ENCODE measurements around the gene ZCCHC14. TPM values are rescaled to one million over a fixed set of nuclear protein-coding genes. Genes with fewer than 3 reads are reported as not detected.

The ZCCHC14 gene
- total RNA-seq, 4 donors from 2014 or later, result 8.3 to 19.6 (median 14.7) TPM

DNA sequence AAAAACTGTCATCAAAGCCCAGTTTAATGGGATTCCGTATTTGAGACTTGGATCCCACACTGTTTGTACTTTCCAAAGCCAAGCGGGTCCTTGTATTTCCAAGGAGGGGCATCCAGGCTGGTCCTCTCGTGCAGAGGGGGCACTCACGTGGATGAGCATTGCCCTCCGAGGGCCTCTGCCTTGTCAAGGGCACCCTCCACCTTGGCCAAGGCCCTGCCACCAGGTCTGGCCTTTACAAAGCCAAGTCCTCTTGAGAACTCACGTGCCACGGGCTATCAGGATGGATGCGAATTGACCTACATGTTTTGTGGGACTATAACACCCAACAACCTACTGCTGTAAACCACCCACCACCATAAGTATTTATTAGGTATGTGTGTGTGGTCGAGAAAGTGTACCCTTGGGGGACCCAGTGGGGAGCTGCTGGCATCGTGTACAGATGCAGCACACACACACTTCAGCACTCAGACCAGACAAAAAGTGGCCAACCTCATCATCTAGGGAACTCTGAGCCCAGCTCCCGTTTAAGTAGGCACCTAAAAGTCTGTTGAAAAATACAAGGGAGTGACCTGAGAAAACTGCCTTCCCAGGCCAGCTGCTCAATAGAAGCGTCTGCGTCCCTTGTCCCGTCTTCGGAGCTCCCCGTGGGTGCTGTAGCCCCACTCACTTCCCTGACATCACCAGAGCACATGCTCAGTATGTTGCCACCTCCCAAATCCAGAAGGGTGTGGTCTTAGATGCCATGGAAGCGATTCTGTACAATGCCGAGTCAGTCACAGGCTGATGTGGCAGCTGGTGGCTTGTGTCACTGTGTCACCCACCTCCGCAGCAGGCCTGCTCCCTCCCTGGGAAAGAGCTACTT lies 87.8 kb downstream of the ZCCHC14 start:
- TF ChIP-seq, protein P1, sequence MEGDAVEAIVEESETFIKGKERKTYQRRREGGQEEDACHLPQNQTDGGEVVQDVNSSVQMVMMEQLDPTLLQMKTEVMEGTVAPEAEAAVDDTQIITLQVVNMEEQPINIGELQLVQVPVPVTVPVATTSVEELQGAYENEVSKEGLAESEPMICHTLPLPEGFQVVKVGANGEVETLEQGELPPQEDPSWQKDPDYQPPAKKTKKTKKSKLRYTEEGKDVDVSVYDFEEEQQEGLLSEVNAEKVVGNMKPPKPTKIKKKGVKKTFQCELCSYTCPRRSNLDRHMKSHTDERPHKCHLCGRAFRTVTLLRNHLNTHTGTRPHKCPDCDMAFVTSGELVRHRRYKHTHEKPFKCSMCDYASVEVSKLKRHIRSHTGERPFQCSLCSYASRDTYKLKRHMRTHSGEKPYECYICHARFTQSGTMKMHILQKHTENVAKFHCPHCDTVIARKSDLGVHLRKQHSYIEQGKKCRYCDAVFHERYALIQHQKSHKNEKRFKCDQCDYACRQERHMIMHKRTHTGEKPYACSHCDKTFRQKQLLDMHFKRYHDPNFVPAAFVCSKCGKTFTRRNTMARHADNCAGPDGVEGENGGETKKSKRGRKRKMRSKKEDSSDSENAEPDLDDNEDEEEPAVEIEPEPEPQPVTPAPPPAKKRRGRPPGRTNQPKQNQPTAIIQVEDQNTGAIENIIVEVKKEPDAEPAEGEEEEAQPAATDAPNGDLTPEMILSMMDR (IDR thresholded peaks at IDR 0.05), result no peak
- no peak for TF ChIP-seq POLR2A (IDR thresholded peaks at IDR 0.05)
- Histone ChIP-seq H3K36me3 (peaks cover 0 to 97% (median 0%) of the 10 kb centered on the region in 3 donors), H3K4me1 (peaks cover 0 to 8% (median 0%) of the 10 kb centered on the region in 3 donors), H3K27ac (no peak overlapping the region), H3K9me3 (no peaks in the 10 kb centered on the region), H3K4me3 (no peak overlapping the region), H3K27me3 (no peaks in the 10 kb centered on the region)
- WGBS, 2 donors, result 82 to 88% methylated on average over 9 to 18 of the region's 19 CpGs
- DNase-seq, result no peak
- intact Hi-C loops (cut with DNase I), result no loop called here

GRCh38 chr16:87395181-87395842 lies 97.5 kb downstream of the ZCCHC14 start:
- DNase-seq, result no peak
- intact Hi-C loops (cut with DNase I), result no loop called here
- no peaks in the 10 kb centered on the region for H3K9me3 ChIP-seq
- peaks cover 18 to 49% (median 26%) of the 10 kb centered on the region in 3 donors for H3K4me1 ChIP-seq
- H3K36me3 ChIP-seq, result peaks cover 5 to 22% (median 6%) of the 10 kb centered on the region in 3 donors
- no peaks in the 10 kb centered on the region for H3K27me3 ChIP-seq
- H3K4me3 ChIP-seq, result no peak overlapping the region
- peak overlapping the region in 1 of 4 donors; percentile 11 for H3K27ac ChIP-seq
- TF ChIP-seq POLR2A (IDR thresholded peaks at IDR 0.05), result no peak
- TF ChIP-seq, protein P1 (IDR thresholded peaks at IDR 0.05), result no peak
- WGBS, 2 donors, result 43 to 52% methylated on average over 7 of the region's 7 CpGs

- Histone ChIP-seq H3K36me3 (peaks cover 0 to 5% (median under 1%) of the 10 kb centered on the region in 3 donors), H3K4me3 (peak overlapping the region in 3 of 4 donors; percentile 73 to 94 (median 79)), H3K27ac (peak overlapping the region; percentile 91 to 100 (median 98)), H3K4me1 (peaks cover 18 to 57% (median 26%) of the 10 kb centered on the region in 3 donors), H3K9me3 (no peaks in the 10 kb centered on the region), H3K27me3 (no peaks in the 10 kb centered on the region)
- TF ChIP-seq POLR2A (IDR thresholded peaks at IDR 0.05), result no peak
- TF ChIP-seq, protein P1 (IDR thresholded peaks at IDR 0.05), result no peak
- no peak for DNase-seq
- WGBS, 2 donors, result 78 to 84% methylated on average over 6 of the region's 6 CpGs
- intact Hi-C loops (cut with DNase I), result no loop called here
These were observed 99.2 kb downstream of the ZCCHC14 start for GRCh38 chr16:87393680-87394055.

GRCh38 chr16:87392821-87393679 lies 99.8 kb downstream of the ZCCHC14 start:
- H3K27ac ChIP-seq, result peak overlapping the region; percentile 91 to 100 (median 98)
- no peak for DNase-seq
- peak overlapping the region; percentile 68 to 94 (median 76) for H3K4me3 ChIP-seq
- H3K27me3 ChIP-seq, result no peaks in the 10 kb centered on the region
- no peaks in the 10 kb centered on the region for H3K36me3 ChIP-seq
- no peaks in the 10 kb centered on the region for H3K9me3 ChIP-seq
- 1% methylated on average over 9 to 15 of the region's 53 CpGs for WGBS, 2 donors
- intact Hi-C loops (cut with DNase I), result no loop called here
- peaks cover 18 to 61% (median 26%) of the 10 kb centered on the region in 3 donors for H3K4me1 ChIP-seq
- peak in 1 of 4 donors; percentile 15 for TF ChIP-seq POLR2A (IDR thresholded peaks at IDR 0.05)
- TF ChIP-seq, protein P1 (IDR thresholded peaks at IDR 0.05), result peak in 2 of 6 experiments; percentile 10 to 33

Measured in esophagus squamous epithelium (tissue), 5 donors.